ENCODE data around the gene DAGLA.

Gene DAGLA

DNA sequence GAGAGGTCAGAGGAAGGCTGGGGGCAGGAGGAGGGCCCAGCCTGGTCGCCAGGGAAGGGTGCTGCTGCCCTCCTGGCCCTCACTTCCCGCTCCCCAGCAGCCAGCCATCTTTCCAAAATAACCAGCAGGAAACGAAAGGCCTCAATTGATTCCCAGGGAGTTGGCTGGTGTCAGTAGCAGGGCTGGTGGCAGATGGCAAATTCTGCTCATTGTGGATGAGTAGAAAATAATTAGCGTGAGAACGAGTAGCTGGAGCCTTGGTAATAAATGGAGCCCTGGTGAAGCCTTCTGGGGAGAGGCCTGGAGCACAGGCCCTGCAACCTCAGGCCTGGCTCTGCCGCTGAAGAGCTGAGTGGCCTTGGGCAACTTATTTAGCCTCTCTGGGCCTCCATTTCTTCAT is 31.3 kb downstream of the DAGLA start:
- DNase-seq, result no peak

DNA sequence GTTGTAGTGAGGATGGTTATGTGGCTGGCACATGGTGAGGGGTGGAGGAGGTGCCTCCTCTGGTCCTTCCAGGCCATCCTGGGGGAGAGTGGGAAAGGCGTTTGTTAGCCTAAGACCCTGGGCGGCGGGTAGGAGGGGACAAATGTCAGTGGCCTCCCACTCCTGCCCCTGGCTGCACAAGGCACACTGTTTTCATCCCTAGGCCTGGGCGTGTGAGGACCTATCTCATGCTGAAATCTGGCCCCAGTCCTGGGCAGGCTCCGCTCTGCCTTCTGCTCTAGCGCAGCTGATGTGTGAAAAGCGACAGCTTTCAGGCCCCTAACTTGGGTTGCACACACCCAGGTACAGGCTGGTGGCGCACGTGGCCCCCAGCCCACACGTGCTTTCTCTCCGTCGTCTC is 32.1 kb downstream of the DAGLA start:
- DNase-seq, result no peak

DNA sequence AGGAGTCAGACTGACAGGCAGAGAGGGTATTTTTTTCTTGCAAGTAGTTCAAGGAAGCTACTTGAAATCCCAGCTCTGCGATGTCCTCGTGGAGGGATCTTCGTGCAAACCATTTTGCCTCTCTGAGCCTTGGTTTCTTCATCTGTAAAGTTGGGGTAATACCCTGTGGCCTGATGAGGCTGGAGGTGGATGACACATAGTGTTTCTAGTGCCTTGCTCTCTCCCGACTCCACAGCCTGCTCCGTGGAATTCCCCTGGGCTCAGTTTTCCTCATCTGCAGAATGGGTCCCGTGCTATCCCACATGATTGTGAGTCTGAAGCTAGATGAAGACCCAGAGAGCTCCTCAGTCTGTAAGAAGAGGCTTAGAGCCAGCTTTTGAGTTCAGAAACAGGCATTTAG is 32.7 kb downstream of the DAGLA start:
- DNase-seq, result no peak

DNA sequence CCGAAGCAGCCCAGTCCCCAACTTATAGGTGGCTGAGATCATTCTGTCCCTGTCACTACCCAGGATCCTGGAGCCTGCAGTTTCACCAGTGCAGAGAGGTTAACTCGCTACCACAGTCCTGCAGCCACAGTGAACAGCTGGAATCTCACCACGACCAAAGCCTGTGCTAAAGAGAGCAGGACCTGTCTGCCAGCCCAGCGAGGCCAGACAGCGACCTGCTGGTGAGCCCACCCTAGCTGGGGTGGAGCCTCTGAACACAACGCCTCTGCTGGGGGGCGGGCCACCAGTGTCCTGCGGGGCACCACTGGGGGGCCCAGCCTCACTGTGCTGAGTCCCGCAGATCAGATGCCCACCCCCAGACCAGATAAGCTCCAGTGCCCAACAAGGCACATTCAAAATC is 33.3 kb downstream of the DAGLA start:
- DNase-seq, result no peak

DNA sequence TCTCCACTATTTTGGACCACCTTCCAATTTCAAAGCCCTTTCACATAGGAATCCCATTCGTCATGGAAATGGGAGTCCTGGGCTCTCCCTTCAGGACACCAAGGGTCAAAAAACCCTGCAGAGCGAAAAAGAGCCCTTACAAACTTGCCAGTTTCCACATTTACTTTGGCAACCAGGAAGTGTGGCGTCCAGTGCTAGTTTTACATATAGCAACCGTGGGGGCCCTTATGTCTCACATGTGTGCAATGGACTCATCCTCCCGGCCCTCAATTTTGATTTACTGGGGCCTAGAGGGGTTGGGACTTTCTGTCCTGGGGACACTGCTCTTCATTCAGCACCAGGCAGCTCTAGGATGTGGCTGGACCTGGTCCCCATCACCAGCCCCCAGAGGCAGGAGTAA is 33.7 kb downstream of the DAGLA start:
- DNase-seq, result no peak

DNA sequence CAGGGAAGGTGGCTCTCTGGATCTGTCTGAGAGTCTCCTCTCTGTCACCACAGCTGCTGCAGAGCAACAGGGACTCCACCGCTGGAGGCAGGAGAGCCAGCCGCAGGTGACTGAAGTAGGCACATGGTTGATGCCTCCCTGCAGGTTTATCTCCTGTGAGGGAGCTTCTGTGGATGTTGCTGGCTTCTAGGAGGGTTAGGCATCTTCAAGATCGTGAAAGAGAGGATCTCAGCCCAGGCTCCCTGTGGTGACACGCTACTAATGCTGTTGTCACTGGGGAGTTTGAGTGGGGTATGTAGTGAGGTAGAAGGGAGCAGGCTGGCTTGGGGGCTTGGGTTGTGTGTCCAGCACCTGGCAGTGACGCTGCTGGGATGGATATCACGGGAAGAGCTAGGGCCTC is 34.1 kb downstream of the DAGLA start:
- DNase-seq, result no peak

DNA sequence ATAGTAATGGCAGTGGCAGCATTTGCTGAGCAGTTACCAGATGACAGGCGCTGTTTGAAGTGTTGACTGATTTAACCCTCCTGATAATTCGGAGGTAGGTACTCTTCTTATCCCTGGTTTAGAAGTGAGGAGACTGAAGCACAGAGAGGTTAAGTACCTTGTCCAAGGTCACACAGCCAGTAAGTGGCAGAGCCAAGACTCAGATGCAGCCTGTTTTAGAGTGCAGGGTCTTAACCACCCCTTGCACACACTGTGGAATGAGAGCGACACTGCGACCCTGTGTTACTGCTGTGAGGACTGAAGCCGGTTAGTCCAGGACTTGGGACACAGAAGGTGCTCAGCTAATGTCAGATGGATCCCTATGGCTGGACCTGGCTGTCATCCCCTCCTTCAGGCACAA is 34.7 kb downstream of the DAGLA start:
- DNase-seq, result no peak

DNA sequence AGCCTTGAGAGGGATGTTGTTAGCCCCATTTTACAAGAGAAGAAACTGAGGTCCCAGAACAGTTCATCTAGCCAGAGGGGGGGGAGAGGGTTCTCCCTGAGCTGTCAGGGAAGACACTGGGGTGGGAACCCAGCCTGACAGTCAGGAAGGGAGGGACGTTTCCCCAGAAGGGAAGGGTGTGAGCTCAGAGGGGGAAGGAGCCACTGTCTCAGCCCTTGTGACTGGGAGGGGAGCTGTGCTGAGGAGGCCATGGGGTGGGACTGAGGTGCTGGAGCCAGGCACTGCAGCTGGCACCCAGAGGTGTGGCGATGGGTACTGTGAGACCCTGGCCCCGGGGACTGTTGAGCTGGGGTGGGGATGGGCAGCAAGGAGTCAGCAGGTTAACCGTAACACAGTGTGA is 35.7 kb downstream of the DAGLA start:
- no peak for DNase-seq

DNA sequence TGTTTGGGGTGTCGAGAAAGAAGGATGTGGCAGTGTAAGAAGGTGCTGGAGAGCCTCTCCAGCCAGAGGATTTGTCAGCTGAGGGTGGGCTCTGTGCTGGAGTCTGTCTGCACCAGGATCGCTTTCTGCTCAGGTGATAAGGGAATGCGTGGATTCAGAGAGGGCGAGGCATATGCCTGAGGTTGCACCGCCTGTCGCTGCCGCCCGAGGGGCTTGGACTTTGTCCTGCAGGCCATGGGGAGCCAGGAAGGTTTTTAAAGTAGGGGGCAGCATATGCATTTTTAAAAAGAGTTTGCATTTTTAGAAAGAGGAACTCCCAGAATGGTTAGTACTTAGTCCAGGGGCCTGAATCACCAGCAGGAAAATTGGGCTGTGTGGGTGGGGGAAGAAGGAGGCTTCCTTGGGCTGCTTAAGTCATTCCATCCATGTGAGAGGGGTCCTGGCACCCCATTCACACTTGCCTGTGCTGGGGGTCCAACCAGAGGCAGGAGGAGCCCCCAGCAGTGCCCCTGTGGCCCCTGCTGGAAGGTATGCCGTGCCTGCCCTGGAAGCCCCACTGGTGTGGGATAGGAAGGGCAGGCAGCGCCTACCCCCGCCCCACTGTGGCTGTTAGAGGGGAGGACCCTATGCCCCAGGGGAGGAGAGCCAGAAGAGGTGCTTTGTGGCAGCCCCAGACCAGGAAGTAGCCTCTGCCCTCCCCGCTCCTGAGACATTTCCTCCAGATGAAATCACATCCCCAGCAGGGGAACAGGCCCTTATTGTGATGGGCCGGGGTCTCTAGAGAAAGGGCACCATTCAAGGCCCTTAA is 36.5 kb downstream of the DAGLA start:
- no peak for DNase-seq

DNA sequence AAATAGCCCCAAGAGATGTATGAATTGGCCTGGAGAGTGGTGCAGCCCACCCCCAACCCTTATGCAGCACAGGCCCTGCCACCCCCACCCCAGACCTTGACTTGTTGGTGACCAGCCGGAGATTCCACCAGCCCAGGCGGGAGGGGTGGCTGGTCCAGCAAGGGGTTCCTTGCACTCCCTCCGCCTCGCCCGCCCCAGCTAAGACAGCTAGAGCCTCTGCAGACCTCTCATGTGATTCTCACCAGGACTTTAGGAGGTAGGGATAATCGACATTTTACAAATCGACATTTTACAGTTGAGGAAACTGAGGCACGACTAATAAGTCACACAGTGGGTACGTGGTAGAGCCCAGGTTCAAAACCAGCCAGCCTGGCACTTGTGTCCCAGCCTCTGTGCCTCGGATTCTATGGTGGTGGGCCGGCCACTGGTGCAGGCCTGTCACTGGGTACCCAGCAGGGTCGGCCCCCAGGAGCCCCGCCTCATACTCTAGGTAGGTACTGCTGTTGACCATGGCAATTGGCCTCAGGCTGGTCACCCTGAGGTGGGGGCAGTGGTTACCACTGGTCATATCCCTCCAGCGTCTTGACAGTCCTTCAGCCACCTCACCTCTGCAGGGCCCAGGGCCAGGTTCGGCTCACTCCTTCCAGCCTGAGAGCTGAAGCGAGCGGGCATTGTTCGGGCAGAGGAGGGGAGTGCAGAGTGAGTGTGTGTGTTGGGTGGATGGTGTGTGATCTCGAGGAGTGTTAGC is 37.3 kb downstream of the DAGLA start:
- no peak for DNase-seq

DNA sequence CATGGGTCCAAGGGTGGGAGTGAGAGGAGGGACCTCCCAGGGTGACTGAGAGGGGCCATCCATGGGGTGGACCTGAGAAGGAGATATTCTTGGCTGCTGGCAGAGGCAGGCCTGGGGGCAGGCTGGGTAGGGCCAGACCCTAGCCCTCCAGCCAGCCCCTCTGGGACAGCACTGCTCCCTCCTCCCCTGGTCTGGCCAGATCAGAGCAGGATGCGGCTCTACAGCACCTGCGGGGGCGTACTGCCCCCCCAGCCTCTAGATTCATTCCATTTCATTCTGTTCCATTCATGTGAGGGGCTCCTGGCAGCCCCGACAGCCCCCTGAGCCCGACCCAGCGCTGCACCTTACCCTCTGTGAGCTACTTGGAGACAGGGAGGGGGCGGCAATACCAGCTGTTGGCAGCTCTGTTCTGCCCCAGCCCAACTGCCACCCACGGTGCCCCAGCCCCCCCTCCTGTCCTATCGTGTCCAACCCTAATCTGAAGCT is 37.9 kb downstream of the DAGLA start:
- DNase-seq, result no peak

DNA sequence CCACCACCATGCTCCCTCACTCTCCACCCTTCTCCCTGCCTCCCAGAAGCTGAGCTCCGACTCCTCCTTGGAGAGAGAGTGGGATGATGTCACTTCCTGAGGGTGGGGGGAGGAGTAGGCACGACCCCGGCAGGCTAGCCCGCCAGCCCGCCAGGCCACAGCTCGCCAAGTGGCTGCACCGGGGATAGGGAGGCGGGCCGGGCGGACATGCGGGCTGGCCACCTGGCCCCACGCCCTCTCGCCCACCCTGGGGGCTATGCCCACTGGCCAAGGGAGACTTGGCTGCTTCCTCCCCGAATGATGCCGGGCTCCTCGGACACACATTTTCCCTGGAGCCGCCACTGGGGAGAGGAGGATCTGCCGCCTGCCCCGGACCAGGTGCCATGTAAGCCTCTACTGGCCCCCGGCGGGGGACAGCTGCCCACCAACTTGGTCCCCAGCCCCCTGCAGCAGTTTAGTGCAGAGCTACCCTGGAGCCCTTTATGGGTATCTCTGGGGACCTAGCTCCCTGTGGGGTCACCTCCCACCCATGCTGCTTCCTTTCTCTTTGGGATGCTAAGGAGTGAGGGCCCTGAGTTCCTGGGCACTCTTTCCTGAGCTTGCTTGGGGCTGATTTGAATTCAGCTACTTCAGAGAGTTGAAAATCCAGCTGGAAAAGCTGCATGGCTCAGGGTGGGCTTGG is 38.6 kb downstream of the DAGLA start:
- DNase-seq, result no peak

DNA sequence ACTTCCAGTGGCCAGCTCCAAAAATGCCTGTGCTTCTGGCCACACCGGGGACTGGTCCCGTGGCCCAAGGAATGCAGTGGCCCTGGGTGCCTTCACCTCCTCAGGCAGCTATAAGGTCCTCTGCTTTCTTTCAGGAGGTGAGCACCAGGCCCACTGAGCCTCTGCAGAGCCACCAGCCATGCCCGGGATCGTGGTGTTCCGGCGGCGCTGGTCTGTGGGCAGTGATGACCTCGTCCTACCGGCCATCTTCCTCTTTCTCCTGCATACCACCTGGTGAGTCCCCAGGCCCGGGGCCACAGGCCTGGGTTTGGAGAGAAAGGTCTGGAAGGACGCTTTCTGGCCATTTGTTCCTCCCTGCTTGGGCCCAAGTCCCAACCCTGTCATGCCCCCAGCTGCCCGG is 39.8 kb downstream of the DAGLA start:
- DNase-seq, result no peak

DNA sequence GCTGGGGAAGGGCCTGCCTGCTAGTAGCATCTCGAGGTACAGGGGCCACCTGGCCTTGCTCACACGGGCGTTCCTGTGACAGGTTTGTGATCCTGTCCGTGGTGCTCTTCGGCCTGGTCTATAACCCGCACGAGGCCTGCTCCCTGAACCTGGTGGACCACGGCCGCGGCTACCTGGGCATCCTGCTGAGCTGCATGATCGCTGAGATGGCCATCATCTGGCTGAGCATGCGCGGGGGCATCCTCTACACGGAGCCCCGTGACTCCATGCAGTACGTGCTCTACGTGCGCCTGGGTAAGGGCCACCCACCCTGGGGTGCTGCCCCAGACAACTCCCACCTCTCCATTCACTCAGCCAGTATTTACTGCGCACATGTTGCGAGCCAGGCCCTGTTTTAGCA is 40.4 kb downstream of the DAGLA start:
- DNase-seq, result no peak

DNA sequence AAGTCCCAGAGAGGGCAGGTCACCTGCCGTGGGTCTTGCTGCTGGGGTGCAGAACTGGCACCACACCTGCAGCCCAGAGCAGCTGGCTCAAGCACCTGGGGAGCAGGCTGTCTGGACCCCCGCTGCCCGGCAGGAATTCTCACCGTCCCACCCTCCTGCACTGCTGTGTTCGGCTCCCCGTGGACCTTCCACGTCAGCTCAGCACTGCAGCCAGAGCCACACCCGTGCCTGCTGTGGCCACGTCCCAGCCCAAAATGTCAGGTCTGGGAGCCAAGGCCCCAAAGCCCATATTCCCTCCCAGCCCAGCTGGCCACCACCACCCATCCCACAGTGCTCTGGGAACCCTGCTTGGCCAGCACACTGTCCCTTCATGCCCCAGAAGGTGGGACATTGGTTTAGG is 44.2 kb downstream of the DAGLA start:
- DNase-seq, result no peak

DNA sequence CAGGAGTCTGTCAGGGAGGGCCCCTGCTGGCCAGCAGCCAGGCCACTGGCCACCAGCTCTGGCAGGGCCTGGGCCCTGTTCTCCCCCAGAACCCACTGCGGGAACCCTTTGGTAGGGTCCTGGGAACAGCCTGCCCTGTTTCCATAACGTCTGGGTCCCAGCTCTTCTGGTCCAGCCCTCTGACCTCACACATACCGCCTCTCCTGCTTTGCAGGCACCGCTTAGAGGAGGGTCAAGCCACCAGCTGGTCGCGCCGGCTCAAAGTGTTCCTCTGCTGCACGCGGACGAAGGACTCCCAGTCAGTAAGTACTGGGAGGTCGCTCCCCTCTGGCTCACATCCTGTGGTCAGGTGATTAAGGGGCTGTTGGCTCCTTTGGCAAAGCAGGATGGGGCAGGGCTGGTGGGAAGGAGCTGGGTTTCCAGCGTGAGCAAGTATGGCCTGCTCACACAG is 45.6 kb downstream of the DAGLA start:
- DNase-seq, result no peak

DNA sequence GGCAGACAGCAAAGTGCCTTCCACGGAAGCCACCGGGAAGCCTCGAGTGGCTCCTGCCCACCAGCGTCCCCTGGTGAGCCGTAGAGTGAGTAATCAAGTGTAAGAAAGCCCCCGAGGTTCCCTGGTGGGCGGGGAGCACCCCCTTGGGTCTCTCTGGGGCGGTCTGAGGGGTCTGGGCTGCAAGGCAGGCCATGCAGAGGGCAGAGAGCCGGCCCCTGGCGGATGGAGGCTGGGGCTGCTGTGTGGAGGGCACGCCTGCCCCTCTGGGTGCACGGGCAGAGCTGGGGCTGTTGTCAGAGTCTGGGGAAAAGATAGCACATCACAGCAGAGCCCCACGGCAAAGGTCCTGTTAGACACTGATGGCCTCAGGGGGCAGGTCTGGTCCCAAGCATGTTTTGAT is 46.6 kb downstream of the DAGLA start:
- no peak for DNase-seq

DNA sequence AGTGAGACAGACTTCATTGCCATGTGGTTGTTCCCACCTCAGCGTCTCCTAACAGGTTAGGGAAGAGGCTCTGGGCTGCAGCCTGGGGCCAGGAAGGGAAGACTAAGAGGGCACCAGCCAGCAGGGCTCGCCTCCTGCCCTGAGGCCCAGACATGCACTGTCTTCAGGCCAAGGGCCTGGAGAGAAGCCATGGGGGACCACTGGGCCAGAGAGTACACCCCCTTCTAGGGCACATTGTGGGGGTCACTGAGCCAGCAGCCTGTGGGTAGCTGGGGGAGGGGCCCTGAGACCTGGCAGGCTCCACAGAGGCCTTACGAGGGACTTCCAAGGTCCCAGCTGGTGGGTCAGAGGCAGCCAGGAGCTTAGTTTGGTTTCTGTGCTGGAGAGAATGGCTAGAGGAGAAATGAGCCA is 47.2 kb downstream of the DAGLA start:
- DNase-seq, result no peak

DNA sequence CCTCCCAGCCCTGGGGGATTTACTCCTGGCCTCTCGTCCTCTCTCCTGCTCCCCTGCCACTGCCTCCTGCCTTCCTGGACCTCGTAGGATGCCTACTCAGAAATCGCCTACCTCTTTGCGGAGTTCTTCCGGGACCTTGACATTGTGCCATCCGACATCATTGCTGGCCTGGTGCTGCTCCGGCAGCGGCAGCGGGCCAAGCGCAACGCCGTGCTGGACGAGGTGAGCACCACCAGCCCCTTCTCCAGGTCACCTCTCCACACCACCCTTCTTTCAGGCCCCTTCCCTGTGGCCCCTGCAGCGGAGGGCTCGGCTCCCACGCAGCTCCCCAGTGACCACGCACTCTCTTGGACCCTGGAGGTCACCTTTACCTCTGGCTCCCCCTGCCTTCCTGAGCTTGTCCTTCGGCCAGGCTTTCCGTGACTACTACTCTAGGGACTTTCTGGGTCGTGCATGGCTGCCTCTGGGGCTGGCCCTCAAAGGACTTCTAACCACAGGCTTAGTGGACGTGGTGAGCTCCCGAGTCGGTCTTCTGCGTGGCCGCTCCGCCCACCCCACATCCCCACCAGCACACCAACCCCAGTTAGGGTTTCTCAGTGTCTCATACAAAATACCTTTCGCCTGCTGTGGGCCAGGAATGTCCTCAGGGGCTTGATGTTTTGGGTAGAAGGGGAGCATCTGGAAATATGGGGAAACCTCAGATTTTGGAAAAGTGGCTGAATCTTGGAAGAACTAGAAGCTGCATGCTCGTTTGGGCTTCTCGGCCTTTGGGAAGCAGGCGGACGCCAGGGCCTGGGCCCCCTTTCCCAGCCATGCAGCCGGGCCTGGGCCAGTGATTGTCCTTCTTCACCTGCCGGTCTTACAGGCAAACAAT is 48.1 kb downstream of the DAGLA start:
- DNase-seq, result no peak

DNA sequence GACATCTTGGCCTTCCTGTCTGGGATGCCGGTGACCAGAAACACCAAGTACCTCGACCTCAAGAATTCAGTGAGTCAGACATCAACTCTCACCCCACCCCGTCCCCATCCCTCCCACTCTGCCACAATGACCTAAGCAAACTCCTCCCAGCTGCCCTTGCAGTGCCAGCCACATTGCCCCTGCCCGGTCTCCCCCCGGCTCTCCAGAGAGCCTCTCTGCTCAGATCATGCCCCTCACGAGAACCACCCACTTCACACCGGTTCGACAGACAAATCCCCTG is 48.7 kb downstream of the DAGLA start:
- DNase-seq, result no peak

DNA sequence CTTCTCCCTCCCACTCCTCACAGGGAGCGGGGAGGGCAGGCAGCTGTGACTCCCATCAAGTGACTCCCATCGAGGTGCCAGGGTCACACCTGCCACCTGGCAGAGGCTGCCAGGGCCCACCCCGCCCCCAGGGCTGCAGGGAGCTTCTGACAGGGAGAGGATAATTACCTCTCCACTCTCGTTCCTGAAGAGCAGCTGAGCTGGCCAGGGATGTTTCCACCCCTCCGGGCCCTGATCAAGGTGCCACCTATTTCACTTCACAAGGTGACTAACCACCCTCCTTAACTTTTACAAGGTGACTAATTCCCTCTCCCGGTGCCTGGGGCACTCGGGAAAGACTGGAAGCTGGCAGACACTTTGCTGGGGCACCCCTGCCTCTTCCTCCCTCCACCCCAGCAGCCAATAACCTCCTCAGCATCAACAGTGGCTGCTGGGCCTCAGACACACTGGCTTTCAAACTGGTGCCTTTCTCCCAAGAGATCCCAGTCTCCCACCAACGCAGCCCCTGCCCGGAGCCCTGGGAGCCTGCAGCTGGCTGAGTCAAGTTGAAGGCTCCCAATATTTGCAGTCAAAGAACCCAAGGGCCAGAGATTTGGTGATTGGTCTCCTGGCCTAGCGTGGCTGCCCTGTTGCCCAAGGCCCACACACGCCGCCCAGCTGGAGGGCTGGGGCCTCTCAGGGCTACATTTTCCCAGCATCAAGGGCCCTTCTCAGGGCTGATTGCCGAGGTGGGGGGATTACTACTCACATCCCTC is 50.2 kb downstream of the DAGLA start:
- no peak for DNase-seq

Measured in AML-193 (cell line).